WTC11 (cell line): ENCODE measurements around the gene CCDC6. TPM values are rescaled to one million over a fixed set of nuclear protein-coding genes. Genes with fewer than 3 reads are reported as not detected.

Source experiments
- ATAC-seq: fragments of 200-7000 bp; cut with Tn5 transposase; 2 replicates; pipeline ENCODE4 v1.10.0; 2021; ENCODE audit warnings: mild to moderate bottlenecking, moderate library complexity
- CTCF ChIA-PET: fragments of 300-600 bp; sonication (Branson Sonifier 250); formaldehyde crosslinking; loops from one replicate; lab custom pipeline; 2021; ENCODE audit warnings: antibody characterized with exemption; lab: Charles Lee
- POLR2A ChIA-PET: fragments of 350-600 bp; sonication (Branson Sonifier 250); formaldehyde crosslinking; loops from one replicate; lab custom pipeline; 2021; ENCODE audit warnings: antibody characterized with exemption; lab: Charles Lee
- DNase-seq: peaks from one replicate; pipeline ENCODE4 v3.0.0; 2021; ENCODE audit warnings: low spot score
- H3K27ac Mint-ChIP-seq: 2 replicates; pipeline ENCODE4 v1.8.0; 2021; ENCODE audit warnings: mixed read lengths
- H3K27me3 Mint-ChIP-seq: 2 replicates; pipeline ENCODE4 v1.8.0; 2021; ENCODE audit warnings: low read depth, mild to moderate bottlenecking, moderate library complexity, mixed read lengths
- H3K36me3 Mint-ChIP-seq: 2 replicates; pipeline ENCODE4 v1.8.0; 2021; ENCODE audit warnings: mixed read lengths
- H3K4me1 Mint-ChIP-seq: 2 replicates; pipeline ENCODE4 v1.8.0; 2022; ENCODE audit warnings: mixed read lengths
- H3K4me3 Mint-ChIP-seq: 2 replicates; pipeline ENCODE4 v1.8.0; 2021; ENCODE audit warnings: mild to moderate bottlenecking, moderate library complexity, mixed read lengths
- H3K9me3 Mint-ChIP-seq: 2 replicates; pipeline ENCODE4 v1.8.0; 2021; ENCODE audit warnings: mixed read lengths
- ESRRA ChIP-seq: sonication (generic); formaldehyde crosslinking; IDR thresholded peaks from 2 replicates; pipeline ENCODE4 v1.8.1; 2022; ENCODE audit warnings: mild to moderate bottlenecking, missing genetic modification reagents, borderline replicate concordance
- FOXP1 ChIP-seq: sonication (generic); formaldehyde crosslinking; IDR thresholded peaks from 2 replicates; pipeline ENCODE4 v1.8.0; 2022; ENCODE audit warnings: missing genetic modification reagents, mild to moderate bottlenecking, moderate library complexity, borderline replicate concordance
- JAZF1 ChIP-seq: fragments of 250-450 bp; sonication (Bioruptor Pico); IDR thresholded peaks from 2 replicates; pipeline ENCODE4 v1.9.0; 2021; ENCODE audit warnings: moderate library complexity, mild to moderate bottlenecking, inconsistent platforms
- SMAD3 ChIP-seq: sonication (generic); formaldehyde crosslinking; IDR thresholded peaks from 2 replicates; pipeline ENCODE4 v1.8.0; 2022; ENCODE audit warnings: missing genetic modification reagents, mild to moderate bottlenecking, borderline replicate concordance
- SOX15 ChIP-seq: fragments of 250-450 bp; sonication (Bioruptor Pico); IDR thresholded peaks from 2 replicates; pipeline ENCODE4 v1.9.0; 2021; ENCODE audit warnings: mild to moderate bottlenecking
- ZNF396 ChIP-seq: fragments of 250-450 bp; sonication (Bioruptor Pico); IDR thresholded peaks from 2 replicates; pipeline ENCODE4 v1.8.0; 2021; ENCODE audit warnings: mild to moderate bottlenecking, moderate library complexity, borderline replicate concordance
- ZNF423 ChIP-seq: fragments of 250-450 bp; sonication (Bioruptor Pico); IDR thresholded peaks from 2 replicates; pipeline ENCODE4 v2.1.2; 2022; ENCODE audit warnings: mild to moderate bottlenecking, moderate library complexity
- ZNF671 ChIP-seq: fragments of 250-450 bp; sonication (Bioruptor Pico); IDR thresholded peaks from 2 replicates; pipeline ENCODE4 v1.8.0; 2021; ENCODE audit warnings: mild to moderate bottlenecking
- total RNA-seq: library from RNA; stranded (reverse); gene quantifications from 3 replicates; pipeline ENCODE4 v1.2.3, GENCODE V29; 2021
- TF ChIP-seq, protein P1 (sequence below): sonication (generic); formaldehyde crosslinking; IDR thresholded peaks from 2 replicates; pipeline ENCODE4 v1.8.0; 2022; ENCODE audit warnings: mild to moderate bottlenecking, missing genetic modification reagents
- TF ChIP-seq, protein P2 (sequence below): sonication (generic); formaldehyde crosslinking; IDR thresholded peaks from 2 replicates; pipeline ENCODE4 v1.8.1; 2023; ENCODE audit warnings: mild to moderate bottlenecking, missing genetic modification reagents, moderate library complexity
- TF ChIP-seq, protein P3 (sequence below): fragments of 200-600 bp; IDR thresholded peaks from 2 replicates; pipeline ENCODE4 v1.8.0; 2022; ENCODE audit warnings: antibody characterized with exemption
- TF ChIP-seq, protein P4 (sequence below): fragments of 250-450 bp; sonication (Bioruptor Pico); IDR thresholded peaks from 2 replicates; pipeline ENCODE4 v1.9.0; 2021; ENCODE audit warnings: moderate library complexity, mild to moderate bottlenecking, inconsistent platforms, borderline replicate concordance
- TF ChIP-seq, protein P5 (sequence below): fragments of 250-450 bp; sonication (Bioruptor Pico); IDR thresholded peaks from 2 replicates; pipeline ENCODE4 v1.9.0; 2021; ENCODE audit warnings: mild to moderate bottlenecking
- TF ChIP-seq, protein P6 (sequence below): sonication (generic); formaldehyde crosslinking; IDR thresholded peaks from 2 replicates; pipeline ENCODE4 v1.8.0; 2022; ENCODE audit warnings: mild to moderate bottlenecking, missing genetic modification reagents
- TF ChIP-seq, protein P7 (sequence below): sonication (generic); formaldehyde crosslinking; IDR thresholded peaks from 2 replicates; pipeline ENCODE4 v1.8.0; 2022; ENCODE audit warnings: missing genetic modification reagents

The CCDC6 gene
- total RNA-seq, 1 experiment from 2014 or later = 55.2 TPM

DNA sequence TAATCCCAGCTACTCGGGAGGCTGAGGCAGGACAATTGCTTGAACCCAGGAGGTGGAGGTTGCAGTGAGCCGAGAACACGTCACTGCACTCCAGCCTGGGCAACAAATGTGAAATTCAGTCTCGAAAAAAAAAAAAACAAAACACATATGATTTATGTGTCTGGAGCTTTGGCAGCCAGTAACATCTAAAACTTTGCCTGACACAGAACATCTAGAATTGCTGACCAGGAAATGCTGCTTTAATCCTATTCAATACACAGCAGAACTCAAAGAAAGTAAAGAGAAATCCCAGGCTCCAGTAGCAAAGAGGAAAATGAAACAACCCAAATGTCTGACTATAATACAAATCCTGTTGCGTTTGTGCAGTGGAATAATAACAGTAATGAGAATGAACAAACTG lies 4.5 kb upstream of the CCDC6 start (continued):
- TF ChIP-seq, protein P1, sequence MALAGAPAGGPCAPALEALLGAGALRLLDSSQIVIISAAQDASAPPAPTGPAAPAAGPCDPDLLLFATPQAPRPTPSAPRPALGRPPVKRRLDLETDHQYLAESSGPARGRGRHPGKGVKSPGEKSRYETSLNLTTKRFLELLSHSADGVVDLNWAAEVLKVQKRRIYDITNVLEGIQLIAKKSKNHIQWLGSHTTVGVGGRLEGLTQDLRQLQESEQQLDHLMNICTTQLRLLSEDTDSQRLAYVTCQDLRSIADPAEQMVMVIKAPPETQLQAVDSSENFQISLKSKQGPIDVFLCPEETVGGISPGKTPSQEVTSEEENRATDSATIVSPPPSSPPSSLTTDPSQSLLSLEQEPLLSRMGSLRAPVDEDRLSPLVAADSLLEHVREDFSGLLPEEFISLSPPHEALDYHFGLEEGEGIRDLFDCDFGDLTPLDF (CRISPR knock-in tag) = no peak
- TF ChIP-seq, protein P2, sequence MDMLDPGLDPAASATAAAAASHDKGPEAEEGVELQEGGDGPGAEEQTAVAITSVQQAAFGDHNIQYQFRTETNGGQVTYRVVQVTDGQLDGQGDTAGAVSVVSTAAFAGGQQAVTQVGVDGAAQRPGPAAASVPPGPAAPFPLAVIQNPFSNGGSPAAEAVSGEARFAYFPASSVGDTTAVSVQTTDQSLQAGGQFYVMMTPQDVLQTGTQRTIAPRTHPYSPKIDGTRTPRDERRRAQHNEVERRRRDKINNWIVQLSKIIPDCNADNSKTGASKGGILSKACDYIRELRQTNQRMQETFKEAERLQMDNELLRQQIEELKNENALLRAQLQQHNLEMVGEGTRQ (CRISPR knock-in tag) = no peak
- TF ChIP-seq, protein P3, sequence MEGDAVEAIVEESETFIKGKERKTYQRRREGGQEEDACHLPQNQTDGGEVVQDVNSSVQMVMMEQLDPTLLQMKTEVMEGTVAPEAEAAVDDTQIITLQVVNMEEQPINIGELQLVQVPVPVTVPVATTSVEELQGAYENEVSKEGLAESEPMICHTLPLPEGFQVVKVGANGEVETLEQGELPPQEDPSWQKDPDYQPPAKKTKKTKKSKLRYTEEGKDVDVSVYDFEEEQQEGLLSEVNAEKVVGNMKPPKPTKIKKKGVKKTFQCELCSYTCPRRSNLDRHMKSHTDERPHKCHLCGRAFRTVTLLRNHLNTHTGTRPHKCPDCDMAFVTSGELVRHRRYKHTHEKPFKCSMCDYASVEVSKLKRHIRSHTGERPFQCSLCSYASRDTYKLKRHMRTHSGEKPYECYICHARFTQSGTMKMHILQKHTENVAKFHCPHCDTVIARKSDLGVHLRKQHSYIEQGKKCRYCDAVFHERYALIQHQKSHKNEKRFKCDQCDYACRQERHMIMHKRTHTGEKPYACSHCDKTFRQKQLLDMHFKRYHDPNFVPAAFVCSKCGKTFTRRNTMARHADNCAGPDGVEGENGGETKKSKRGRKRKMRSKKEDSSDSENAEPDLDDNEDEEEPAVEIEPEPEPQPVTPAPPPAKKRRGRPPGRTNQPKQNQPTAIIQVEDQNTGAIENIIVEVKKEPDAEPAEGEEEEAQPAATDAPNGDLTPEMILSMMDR = no peak
- TF ChIP-seq, protein P4, sequence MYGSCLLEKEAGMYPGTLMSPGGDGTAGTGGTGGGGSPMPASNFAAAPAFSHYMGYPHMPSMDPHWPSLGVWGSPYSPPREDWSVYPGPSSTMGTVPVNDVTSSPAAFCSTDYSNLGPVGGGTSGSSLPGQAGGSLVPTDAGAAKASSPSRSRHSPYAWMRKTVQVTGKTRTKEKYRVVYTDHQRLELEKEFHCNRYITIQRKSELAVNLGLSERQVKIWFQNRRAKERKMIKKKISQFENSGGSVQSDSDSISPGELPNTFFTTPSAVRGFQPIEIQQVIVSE (CRISPR knock-in tag) = no peak
- TF ChIP-seq, protein P5, sequence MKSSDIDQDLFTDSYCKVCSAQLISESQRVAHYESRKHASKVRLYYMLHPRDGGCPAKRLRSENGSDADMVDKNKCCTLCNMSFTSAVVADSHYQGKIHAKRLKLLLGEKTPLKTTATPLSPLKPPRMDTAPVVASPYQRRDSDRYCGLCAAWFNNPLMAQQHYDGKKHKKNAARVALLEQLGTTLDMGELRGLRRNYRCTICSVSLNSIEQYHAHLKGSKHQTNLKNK = no peak
- TF ChIP-seq ESRRA (CRISPR knock-in tag) = no peak
- TF ChIP-seq, all 79 proteins: peak for 0

DNA sequence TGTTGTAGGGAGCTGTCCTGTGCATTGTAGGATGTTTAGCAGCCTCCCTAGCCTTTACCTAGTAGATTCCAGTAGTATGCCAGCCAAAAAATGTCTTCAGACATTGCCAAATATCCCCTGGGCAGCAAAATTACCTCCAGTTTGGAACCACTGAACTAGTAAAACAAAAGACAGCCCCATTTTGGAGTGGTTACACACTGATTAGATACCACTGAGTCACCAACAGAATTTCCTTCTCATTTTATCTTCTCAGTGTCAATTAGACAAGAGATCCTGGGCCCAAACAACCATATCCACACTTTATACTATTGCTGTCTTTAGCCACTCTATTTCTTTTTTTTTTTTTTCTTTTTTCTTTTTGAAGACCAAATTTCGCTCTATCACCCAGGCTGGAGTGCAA lies 3.5 kb upstream of the CCDC6 start:
- no peak for ATAC-seq
- peaks cover 16% of the 10 kb centered on the region for H3K36me3 Mint-ChIP-seq
- TF ChIP-seq SOX15 (CRISPR knock-in tag) = no peak
- no peak for TF ChIP-seq ZNF423 (CRISPR knock-in tag)
- no peak for TF ChIP-seq SMAD3 (CRISPR knock-in tag)
- no peak for TF ChIP-seq ZNF671 (CRISPR knock-in tag)
- TF ChIP-seq, protein P6, sequence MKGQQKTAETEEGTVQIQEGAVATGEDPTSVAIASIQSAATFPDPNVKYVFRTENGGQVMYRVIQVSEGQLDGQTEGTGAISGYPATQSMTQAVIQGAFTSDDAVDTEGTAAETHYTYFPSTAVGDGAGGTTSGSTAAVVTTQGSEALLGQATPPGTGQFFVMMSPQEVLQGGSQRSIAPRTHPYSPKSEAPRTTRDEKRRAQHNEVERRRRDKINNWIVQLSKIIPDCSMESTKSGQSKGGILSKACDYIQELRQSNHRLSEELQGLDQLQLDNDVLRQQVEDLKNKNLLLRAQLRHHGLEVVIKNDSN (CRISPR knock-in tag) = no peak
- TF ChIP-seq, protein P7, sequence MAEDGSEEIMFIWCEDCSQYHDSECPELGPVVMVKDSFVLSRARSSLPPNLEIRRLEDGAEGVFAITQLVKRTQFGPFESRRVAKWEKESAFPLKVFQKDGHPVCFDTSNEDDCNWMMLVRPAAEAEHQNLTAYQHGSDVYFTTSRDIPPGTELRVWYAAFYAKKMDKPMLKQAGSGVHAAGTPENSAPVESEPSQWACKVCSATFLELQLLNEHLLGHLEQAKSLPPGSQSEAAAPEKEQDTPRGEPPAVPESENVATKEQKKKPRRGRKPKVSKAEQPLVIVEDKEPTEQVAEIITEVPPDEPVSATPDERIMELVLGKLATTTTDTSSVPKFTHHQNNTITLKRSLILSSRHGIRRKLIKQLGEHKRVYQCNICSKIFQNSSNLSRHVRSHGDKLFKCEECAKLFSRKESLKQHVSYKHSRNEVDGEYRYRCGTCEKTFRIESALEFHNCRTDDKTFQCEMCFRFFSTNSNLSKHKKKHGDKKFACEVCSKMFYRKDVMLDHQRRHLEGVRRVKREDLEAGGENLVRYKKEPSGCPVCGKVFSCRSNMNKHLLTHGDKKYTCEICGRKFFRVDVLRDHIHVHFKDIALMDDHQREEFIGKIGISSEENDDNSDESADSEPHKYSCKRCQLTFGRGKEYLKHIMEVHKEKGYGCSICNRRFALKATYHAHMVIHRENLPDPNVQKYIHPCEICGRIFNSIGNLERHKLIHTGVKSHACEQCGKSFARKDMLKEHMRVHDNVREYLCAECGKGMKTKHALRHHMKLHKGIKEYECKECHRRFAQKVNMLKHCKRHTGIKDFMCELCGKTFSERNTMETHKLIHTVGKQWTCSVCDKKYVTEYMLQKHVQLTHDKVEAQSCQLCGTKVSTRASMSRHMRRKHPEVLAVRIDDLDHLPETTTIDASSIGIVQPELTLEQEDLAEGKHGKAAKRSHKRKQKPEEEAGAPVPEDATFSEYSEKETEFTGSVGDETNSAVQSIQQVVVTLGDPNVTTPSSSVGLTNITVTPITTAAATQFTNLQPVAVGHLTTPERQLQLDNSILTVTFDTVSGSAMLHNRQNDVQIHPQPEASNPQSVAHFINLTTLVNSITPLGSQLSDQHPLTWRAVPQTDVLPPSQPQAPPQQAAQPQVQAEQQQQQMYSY (CRISPR knock-in tag) = no peak
- no peak for TF ChIP-seq FOXP1 (CRISPR knock-in tag)
- TF ChIP-seq ZNF396 (CRISPR knock-in tag) = no peak
- TF ChIP-seq JAZF1 (CRISPR knock-in tag) = no peak
- TF ChIP-seq, protein P4 (CRISPR knock-in tag) = no peak
- TF ChIP-seq, protein P1 (CRISPR knock-in tag) = no peak
- H3K4me3 Mint-ChIP-seq = no peak overlapping the region
- DNase-seq = no peak
- ChIA-PET POLR2A (no interaction called here), CTCF (no interaction called here)
- peaks cover 22% of the 10 kb centered on the region for H3K9me3 Mint-ChIP-seq
- H3K27me3 Mint-ChIP-seq = no peaks in the 10 kb centered on the region
- H3K4me1 Mint-ChIP-seq = peaks cover 29% of the 10 kb centered on the region
- H3K27ac Mint-ChIP-seq = peak overlapping the region; percentile 31; the same call in 1 of the 2 replicates
